Adipocyte (in vitro differentiated cells): ENCODE results near the gene NAA38.

ENCODE experiments used
- DNase-seq: peaks from one replicate; pipeline ENCODE4 v3.0.0-alpha.2; 2015; ENCODE audit warnings: low read depth
- H3K27me3 ChIP-seq: replicated peaks from 2 replicates; pipeline ENCODE4 v1.7.0; 2013; ENCODE audit warnings: mild to moderate bottlenecking, low read length, moderate library complexity; ENCODE audit not compliant: control insufficient read depth, insufficient read depth
- H3K36me3 ChIP-seq: 2 replicates; pipeline ENCODE4 v1.7.0; 2013; ENCODE audit warnings: low read length, mild to moderate bottlenecking, moderate library complexity; ENCODE audit not compliant: control insufficient read depth, insufficient read depth, severe bottlenecking
- H3K4me1 ChIP-seq: 2 replicates; pipeline ENCODE4 v1.7.0; 2013; ENCODE audit warnings: mild to moderate bottlenecking, low read length, moderate library complexity; ENCODE audit not compliant: control insufficient read depth, insufficient read depth
- H3K4me3 ChIP-seq: 2 replicates; pipeline ENCODE4 v1.7.0; 2013; ENCODE audit warnings: mild to moderate bottlenecking, low read length, moderate library complexity
- H3K9ac ChIP-seq: 2 replicates; pipeline ENCODE4 v1.7.0; 2013; ENCODE audit warnings: mild to moderate bottlenecking, low read length, moderate library complexity
- H3K9me3 ChIP-seq: 2 replicates; pipeline ENCODE4 v1.7.0; 2013; ENCODE audit warnings: mild to moderate bottlenecking, low read length, moderate library complexity; ENCODE audit not compliant: control insufficient read depth

The NAA38 gene

DNA sequence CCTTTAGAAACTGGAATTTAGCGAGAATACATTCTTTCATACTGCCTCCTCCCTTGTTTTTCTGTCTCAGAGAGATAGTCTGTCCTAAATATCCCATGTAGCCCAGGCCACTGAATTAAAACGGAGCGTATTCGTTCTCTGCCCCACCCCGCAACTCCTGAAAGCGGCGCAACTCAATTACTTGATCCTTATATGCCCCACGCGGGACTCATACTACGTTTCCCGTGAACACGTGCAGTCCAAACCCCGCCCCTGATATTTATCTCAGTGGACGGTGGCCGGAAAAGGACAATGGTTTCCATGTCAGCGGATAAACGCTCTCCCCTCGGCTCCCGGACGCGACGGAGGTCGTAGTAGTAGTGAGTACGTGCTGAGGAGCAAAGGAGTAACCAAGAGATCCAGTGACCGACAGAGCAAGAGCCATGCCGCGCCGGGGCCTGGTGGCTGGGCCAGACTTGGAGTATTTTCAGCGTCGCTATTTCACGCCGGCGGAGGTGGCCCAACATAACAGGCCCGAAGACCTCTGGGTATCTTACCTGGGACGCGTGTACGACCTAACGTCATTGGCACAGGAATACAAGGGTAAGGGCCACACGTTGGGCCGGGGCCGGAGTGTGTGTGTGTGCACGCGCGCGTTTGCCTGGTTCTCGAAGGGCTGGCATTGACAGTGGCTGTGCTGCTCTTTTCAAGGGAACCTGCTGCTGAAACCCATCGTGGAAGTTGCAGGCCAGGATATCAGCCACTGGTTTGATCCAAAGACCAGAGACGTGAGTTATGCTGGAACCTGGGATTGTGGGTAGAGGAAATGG lies 558 bp upstream of the NAA38 start, which contains the start of gene CYB5D1:
Gene CYB5D1, plus strand, starts transcription at position 291 of the 809 bp plus-strand sequence. Its CDS starts 132 bp downstream, at position 423.
- Histone ChIP-seq H3K9me3 (no peaks in the 10 kb centered on the region), H3K27me3 (no peaks in the 10 kb centered on the region), H3K4me1 (peaks cover 28% of the 10 kb centered on the region), H3K4me3 (peak within 1 kb of the TSS; percentile 82), H3K36me3 (peaks cover 9% of the 10 kb centered on the region), H3K9ac (peak within 1 kb of the TSS; percentile 97)
- DNase-seq: peak; percentile 97

DNA sequence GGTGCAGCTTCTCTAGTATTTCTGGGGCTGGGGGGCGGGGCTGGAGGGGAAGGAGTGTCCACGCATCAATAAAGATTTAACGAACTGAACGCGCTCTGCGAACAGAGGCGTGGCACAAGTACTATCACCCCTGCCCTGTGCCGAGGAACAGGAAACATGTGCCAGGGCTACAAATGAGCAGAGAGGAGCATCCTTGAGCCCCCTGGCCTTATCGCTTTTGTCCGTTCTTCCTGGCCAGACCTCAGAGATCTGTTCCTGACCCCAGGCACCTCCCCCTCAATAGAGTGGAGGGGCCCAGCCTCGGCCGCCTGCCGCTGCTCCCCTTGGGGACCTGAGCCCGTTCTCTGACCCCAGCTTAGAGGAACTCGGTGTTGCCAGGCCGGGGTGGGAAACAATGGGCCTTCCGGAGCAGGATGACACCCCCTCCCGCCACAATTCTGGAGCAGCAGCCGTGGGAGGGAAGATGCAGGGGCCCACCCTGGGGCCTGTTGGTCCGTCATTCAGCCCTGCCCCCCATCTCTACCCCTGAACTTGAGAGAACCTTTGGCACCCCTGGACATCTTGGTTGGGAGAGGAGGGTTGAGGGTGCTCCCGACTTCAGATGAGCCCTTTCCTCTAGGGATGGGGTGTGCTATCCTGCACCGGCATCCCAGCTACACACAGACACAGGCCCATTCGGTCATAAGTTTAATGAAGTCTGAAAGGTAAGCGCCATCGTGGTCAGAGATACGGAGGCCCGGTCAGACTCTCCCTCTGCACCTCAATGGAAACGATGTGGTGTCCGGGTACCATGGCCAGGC lies 1.1 kb downstream of the NAA38 start:
- Histone ChIP-seq H3K9ac (peak overlapping the region; percentile 97), H3K4me3 (peak overlapping the region; percentile 82), H3K9me3 (no peaks in the 10 kb centered on the region), H3K36me3 (peaks cover 20% of the 10 kb centered on the region), H3K27me3 (no peaks in the 10 kb centered on the region), H3K4me1 (peaks cover 28% of the 10 kb centered on the region)
- peak; percentile 32 for DNase-seq

DNA sequence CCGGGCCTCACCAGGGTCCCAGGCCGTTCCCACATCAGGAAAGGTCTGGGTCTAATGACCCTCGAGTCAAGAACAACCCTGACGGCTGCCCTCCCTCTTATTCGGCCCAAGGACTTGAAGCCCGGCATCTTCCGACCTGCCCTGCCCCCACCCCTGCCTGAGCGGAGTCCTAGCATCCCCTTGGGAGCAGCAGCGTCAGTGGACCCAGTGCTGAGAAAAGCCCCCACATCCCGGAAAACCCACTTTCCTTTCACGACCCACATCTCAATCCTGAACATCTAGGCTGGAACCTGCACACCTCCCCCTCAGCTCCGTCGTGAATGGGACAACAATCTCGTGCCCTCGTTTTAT lies 1.7 kb downstream of the NAA38 start:
- peak overlapping the region; percentile 82 for H3K4me3 ChIP-seq
- no peak for DNase-seq

DNA sequence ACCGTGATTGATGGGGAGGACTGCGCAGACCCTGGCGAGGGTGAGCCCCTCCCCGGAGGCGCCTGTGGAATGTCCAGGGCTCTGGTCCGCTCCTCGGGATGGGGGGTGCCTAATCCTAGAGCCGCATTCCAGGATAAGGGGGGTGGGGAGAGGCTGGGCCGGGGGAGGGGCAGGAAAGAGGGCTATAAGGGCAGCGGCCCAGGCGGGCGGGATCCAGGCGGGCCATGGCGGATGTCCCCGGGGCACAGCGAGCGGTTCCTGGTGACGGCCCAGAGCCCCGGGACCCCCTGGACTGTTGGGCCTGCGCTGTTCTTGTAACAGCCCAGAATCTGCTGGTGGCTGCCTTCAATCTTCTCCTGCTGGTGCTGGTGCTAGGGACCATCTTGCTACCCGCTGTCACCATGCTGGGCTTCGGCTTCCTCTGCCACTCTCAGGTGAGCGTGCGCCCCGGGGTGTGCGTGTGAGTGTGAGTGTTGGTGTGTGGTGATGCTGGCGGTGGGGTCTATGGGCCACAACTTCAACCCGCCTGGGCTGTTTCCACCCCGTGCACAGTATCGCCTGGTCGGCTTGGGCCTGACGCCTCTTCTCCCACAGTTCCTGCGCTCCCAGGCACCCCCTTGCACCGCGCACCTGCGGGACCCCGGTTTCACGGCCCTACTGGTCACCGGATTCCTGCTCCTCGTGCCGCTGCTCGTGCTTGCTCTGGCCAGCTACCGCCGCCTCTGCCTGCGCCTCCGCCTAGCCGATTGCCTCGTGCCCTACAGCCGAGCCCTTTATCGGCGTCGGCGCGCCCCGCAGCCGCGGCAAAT lies 2.3 kb downstream of the NAA38 start, which contains the start of gene TMEM88:
Gene TMEM88, plus strand, starts transcription at position 216 of the 809 bp plus-strand sequence. Its CDS starts 9 bp downstream, at position 225.
- Histone ChIP-seq H3K4me1 (peaks cover 28% of the 10 kb centered on the region), H3K9me3 (no peaks in the 10 kb centered on the region), H3K36me3 (peaks cover 32% of the 10 kb centered on the region), H3K4me3 (peak within 1 kb of the TSS; percentile 82), H3K9ac (peak within 1 kb of the TSS; percentile 97), H3K27me3 (no peaks in the 10 kb centered on the region)
- DNase-seq: no peak

More for the DNA sequence above, 1.7 kb downstream of the NAA38 start:
- Histone ChIP-seq H3K27me3 (no peaks in the 10 kb centered on the region), H3K9me3 (no peaks in the 10 kb centered on the region), H3K9ac (peak overlapping the region; percentile 97), H3K4me1 (peaks cover 28% of the 10 kb centered on the region), H3K36me3 (peaks cover 26% of the 10 kb centered on the region)

DNA sequence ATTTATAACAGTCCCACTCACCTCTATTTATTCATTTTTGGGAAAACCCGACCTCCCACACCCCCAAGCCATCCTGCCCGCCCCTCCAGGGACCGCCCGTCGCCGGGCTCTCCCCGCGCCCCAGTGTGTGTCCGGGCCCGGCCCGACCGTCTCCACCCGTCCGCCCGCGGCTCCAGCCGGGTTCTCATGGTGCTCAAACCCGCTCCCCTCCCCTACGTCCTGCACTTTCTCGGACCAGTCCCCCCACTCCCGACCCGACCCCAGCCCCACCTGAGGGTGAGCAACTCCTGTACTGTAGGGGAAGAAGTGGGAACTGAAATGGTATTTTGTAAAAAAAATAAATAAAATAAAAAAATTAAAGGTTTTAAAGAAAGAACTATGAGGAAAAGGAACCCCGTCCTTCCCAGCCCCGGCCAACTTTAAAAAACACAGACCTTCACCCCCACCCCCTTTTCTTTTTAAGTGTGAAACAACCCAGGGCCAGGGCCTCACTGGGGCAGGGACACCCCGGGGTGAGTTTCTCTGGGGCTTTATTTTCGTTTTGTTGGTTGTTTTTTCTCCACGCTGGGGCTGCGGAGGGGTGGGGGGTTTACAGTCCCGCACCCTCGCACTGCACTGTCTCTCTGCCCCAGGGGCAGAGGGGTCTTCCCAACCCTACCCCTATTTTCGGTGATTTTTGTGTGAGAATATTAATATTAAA lies 3.1 kb downstream of the NAA38 start:
- no peak overlapping the region for H3K4me3 ChIP-seq
- H3K9ac ChIP-seq: no peak overlapping the region
- peaks cover 40% of the 10 kb centered on the region for H3K36me3 ChIP-seq
- peaks cover 26% of the 10 kb centered on the region for H3K4me1 ChIP-seq
- no peak for DNase-seq
- no peaks in the 10 kb centered on the region for H3K27me3 ChIP-seq
- no peaks in the 10 kb centered on the region for H3K9me3 ChIP-seq

DNA sequence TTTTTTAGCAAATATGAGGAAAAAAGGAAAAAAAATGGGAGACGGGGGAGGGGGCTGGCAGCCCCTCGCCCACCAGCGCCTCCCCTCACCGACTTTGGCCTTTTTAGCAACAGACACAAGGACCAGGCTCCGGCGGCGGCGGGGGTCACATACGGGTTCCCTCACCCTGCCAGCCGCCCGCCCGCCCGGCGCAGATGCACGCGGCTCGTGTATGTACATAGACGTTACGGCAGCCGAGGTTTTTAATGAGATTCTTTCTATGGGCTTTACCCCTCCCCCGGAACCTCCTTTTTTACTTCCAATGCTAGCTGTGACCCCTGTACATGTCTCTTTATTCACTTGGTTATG lies 3.7 kb downstream of the NAA38 start:
- Histone ChIP-seq H3K9ac (no peak overlapping the region), H3K4me1 (peaks cover 21% of the 10 kb centered on the region), H3K9me3 (no peaks in the 10 kb centered on the region), H3K4me3 (no peak overlapping the region), H3K36me3 (peaks cover 41% of the 10 kb centered on the region), H3K27me3 (no peaks in the 10 kb centered on the region)
- DNase-seq: no peak

DNA sequence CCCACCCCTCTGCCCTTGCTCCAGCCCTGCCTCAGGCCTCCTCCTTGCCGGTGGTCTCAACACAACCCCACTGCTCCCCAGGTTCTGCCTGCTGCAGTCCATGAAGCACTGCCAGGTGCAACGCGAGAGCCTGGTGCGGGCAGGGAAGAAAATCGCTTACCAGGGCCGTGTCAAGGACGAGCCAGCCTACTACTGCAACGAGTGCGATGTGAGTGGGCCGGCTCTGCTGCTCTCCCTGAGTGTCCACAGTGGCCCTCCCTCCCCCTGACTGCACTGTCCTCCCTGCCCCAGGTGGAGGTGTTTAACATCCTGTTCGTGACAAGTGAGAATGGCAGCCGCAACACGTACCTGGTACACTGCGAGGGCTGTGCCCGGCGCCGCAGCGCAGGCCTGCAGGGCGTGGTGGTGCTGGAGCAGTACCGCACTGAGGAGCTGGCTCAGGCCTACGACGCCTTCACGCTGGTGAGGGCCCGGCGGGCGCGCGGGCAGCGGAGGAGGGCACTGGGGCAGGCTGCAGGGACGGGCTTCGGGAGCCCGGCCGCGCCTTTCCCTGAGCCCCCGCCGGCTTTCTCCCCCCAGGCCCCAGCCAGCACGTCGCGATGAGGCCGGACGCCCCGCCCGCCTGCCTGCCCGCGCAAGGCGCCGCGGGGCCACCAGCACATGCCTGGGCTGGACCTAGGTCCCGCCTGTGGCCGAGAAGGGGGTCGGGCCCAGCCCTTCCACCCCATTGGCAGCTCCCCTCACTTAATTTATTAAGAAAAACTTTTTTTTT lies 4.3 kb downstream of the NAA38 start:
- peaks cover 41% of the 10 kb centered on the region for H3K36me3 ChIP-seq
- no peaks in the 10 kb centered on the region for H3K9me3 ChIP-seq
- DNase-seq: no peak
- peaks cover 17% of the 10 kb centered on the region for H3K4me1 ChIP-seq
- no peak overlapping the region for H3K9ac ChIP-seq
- H3K27me3 ChIP-seq: no peaks in the 10 kb centered on the region
- no peak overlapping the region for H3K4me3 ChIP-seq

DNA sequence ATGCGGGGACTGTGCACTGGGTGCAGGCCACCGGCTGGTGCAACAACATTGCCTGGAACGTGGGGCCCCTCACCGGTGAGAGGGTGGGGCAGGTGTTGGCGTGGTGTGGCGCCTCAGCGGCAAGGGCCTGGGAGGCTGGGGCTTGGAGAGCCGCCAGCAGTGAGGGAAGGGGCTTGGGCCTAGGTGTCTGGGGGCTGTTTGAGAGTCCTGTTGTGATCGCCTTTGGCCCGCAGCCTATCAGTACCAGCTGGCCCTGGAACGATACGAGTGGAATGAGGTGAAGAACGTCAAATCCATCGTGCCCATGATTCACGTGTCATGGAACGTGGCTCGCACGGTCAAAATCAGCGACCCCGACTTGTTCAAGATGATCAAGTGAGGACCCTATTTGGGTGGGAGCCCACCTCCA lies 5.1 kb downstream of the NAA38 start:
- Histone ChIP-seq H3K27me3 (no peaks in the 10 kb centered on the region), H3K9ac (no peak overlapping the region), H3K4me1 (peaks cover 17% of the 10 kb centered on the region), H3K4me3 (no peak overlapping the region), H3K9me3 (no peaks in the 10 kb centered on the region), H3K36me3 (peaks cover 41% of the 10 kb centered on the region)
- no peak for DNase-seq

DNA sequence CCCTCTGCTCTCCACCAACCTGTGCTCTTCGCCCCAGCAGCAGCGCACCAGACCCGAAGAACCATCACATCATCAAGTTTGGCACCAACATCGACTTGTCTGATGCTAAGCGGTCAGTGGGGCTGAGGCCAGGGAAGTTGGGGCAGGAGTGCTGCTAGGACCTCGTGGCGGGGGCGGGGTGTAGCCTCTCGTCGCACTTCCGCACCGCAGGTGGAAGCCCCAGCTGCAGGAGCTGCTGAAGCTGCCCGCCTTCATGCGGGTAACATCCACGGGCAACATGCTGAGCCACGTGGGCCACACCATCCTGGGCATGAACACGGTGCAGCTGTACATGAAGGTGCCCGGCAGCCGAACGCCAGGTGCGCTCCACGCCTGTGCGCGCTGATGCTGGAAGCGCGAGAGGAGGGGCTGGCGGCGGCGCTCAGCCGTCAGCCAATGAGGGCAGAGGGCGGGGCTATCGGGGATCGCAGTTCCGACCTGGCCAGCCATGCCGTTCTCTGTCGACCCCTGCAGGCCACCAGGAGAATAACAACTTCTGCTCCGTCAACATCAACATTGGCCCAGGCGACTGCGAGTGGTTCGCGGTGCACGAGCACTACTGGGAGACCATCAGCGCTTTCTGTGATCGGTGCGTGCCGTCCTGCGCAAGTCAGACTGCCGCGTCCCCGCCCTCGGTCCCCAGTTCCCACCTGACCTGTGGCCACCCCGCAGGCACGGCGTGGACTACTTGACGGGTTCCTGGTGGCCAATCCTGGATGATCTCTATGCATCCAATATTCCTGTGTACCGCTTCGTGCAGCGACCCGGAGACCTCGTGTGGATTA lies 5.7 kb downstream of the NAA38 start:
- Histone ChIP-seq H3K9ac (no peak overlapping the region), H3K27me3 (no peaks in the 10 kb centered on the region), H3K36me3 (peaks cover 44% of the 10 kb centered on the region), H3K4me3 (no peak overlapping the region), H3K4me1 (peaks cover 16% of the 10 kb centered on the region), H3K9me3 (no peaks in the 10 kb centered on the region)
- DNase-seq: peak; percentile 93
